HEK293T (cell line): ENCODE results near the gene PHF3.
A peak's percentile ranks its signal among the peaks of the same experiment; 100 is the strongest.

Source experiments
- ARNT ChIP-seq: fragments of 450-650 bp; IDR thresholded peaks from 2 replicates; pipeline ENCODE4 v1.6.1; 2017; ENCODE audit warnings: mild to moderate bottlenecking
- BHLHE40 ChIP-seq: fragments of 450-650 bp; IDR thresholded peaks from 2 replicates; pipeline ENCODE4 v1.6.1; 2016; ENCODE audit warnings: mild to moderate bottlenecking, moderate library complexity, borderline replicate concordance
- ELF4 ChIP-seq: fragments of 450-650 bp; IDR thresholded peaks from 2 replicates; pipeline ENCODE4 v1.6.1; 2017; ENCODE audit warnings: antibody characterized with exemption
- FOXA1 ChIP-seq: fragments of 450-650 bp; IDR thresholded peaks from 2 replicates; pipeline ENCODE4 v1.6.1; 2016; ENCODE audit warnings: mild to moderate bottlenecking
- FOXM1 ChIP-seq: fragments of 450-650 bp; IDR thresholded peaks from 2 replicates; pipeline ENCODE4 v1.6.1; 2017; ENCODE audit warnings: mild to moderate bottlenecking, borderline replicate concordance
- HDGF ChIP-seq: fragments of 450-650 bp; IDR thresholded peaks from 2 replicates; pipeline ENCODE4 v1.6.1; 2017; ENCODE audit warnings: antibody characterized with exemption, borderline replicate concordance
- NFRKB ChIP-seq: fragments of 450-650 bp; IDR thresholded peaks from 2 replicates; pipeline ENCODE4 v1.6.1; 2016; ENCODE audit warnings: mild to moderate bottlenecking, moderate library complexity
- SUZ12 ChIP-seq: fragments of 450-650 bp; IDR thresholded peaks from 2 replicates; pipeline ENCODE4 v1.6.1; 2016; ENCODE audit warnings: mild to moderate bottlenecking
- ZNF384 ChIP-seq: fragments of 450-650 bp; IDR thresholded peaks from 2 replicates; pipeline ENCODE4 v1.6.1; 2016
- TF ChIP-seq, protein P1 (sequence below): fragments of 450-650 bp; IDR thresholded peaks from 2 replicates; pipeline ENCODE4 v1.6.1; 2016

DNA sequence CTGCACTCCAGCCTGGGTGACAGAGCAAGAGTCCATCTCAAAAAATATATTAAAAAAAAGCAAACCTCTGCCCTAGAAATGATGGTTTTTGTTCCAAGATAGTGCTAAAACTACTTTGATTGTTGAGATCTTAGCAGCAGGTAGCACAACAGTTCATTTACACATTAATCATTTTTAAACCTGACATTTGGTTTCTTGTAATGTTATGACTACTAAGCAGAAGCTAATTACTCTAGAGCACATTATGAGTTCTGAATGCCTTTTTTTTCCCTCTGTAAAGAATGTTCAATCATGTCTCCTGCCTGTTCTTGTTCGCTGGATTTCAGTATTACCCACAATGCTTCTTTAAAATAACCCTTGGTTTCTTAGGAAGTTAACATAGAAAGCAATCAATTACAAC, 24.7 kb upstream of the PHF3 start:
- TF ChIP-seq, protein P1, sequence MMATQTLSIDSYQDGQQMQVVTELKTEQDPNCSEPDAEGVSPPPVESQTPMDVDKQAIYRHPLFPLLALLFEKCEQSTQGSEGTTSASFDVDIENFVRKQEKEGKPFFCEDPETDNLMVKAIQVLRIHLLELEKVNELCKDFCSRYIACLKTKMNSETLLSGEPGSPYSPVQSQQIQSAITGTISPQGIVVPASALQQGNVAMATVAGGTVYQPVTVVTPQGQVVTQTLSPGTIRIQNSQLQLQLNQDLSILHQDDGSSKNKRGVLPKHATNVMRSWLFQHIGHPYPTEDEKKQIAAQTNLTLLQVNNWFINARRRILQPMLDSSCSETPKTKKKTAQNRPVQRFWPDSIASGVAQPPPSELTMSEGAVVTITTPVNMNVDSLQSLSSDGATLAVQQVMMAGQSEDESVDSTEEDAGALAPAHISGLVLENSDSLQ, result peak; percentile 75
- no peak for TF ChIP-seq SUZ12
- no peak for TF ChIP-seq ZNF384
- no peak for TF ChIP-seq ELF4
- TF ChIP-seq HDGF, result no peak
- TF ChIP-seq NFRKB, result no peak
- no peak for TF ChIP-seq BHLHE40
- TF ChIP-seq FOXA1, result no peak
- TF ChIP-seq FOXM1, result no peak
- TF ChIP-seq ARNT, result no peak
